Omental fat pad (tissue), 4 donors: ENCODE measurements around the gene MMP24OS. TPM values are rescaled to one million over a fixed set of nuclear protein-coding genes. Genes with fewer than 3 reads are reported as not detected.
"Not testable (repeated sequence)": the region's sequence is repeated elsewhere in the genome, so short reads cannot be mapped to it uniquely, and the experiment has no call there.

Experiments used
- ATAC-seq: fragments of 150-250 bp; one replicate; pipeline ENCODE4 v1.9.1; 2016; ENCODE audit warnings: mild to moderate bottlenecking, moderate library complexity; ENCODE audit not compliant: low FRiP score
- DNase-seq: peaks from one replicate; pipeline ENCODE4 v3.0.0-alpha.2; 2019; ENCODE audit warnings: low spot score
- total RNA-seq, 4 donors: library from RNA; depleted of rRNA; stranded (reverse); fragments of >200 nt; gene quantifications; one replicate each; pipeline ENCODE4 v1.1.0, GENCODE V29; 2016
- TF ChIP-seq, protein P1 (sequence below), 3 donors: fragments of 450-650 bp; IDR thresholded peaks; one replicate each; pipeline ENCODE4 v1.5.1; 2016 to 2017; ENCODE audit warnings: antibody characterized with exemption in 3 of 3, mild to moderate bottlenecking in 3 of 3, moderate library complexity in 2 of 3

MMP24OS gene
- total RNA-seq, 4 donors from 2014 or later: 12.8 to 35.6 (median 23.7) TPM

DNA sequence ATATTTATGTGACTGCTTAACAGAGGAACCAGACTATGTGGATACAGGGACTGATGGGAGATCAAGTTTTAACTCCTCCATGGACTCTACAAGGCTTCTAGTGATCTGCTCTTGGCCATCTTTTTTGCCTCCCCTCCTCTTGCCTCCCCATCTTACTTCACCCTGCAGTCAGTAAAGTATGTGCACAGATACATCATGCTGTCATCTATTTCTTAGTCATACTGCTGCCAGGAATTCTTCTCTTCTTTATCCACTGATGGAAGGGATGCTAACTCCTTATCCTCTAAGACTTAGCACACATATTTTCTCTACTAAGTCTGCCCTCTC, 41.9 kb upstream of the MMP24OS start:
- TF ChIP-seq, protein P1, sequence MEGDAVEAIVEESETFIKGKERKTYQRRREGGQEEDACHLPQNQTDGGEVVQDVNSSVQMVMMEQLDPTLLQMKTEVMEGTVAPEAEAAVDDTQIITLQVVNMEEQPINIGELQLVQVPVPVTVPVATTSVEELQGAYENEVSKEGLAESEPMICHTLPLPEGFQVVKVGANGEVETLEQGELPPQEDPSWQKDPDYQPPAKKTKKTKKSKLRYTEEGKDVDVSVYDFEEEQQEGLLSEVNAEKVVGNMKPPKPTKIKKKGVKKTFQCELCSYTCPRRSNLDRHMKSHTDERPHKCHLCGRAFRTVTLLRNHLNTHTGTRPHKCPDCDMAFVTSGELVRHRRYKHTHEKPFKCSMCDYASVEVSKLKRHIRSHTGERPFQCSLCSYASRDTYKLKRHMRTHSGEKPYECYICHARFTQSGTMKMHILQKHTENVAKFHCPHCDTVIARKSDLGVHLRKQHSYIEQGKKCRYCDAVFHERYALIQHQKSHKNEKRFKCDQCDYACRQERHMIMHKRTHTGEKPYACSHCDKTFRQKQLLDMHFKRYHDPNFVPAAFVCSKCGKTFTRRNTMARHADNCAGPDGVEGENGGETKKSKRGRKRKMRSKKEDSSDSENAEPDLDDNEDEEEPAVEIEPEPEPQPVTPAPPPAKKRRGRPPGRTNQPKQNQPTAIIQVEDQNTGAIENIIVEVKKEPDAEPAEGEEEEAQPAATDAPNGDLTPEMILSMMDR (IDR thresholded peaks at IDR 0.05): no peak
- DNase-seq (no peak), ATAC-seq (peak; percentile 56)

DNA sequence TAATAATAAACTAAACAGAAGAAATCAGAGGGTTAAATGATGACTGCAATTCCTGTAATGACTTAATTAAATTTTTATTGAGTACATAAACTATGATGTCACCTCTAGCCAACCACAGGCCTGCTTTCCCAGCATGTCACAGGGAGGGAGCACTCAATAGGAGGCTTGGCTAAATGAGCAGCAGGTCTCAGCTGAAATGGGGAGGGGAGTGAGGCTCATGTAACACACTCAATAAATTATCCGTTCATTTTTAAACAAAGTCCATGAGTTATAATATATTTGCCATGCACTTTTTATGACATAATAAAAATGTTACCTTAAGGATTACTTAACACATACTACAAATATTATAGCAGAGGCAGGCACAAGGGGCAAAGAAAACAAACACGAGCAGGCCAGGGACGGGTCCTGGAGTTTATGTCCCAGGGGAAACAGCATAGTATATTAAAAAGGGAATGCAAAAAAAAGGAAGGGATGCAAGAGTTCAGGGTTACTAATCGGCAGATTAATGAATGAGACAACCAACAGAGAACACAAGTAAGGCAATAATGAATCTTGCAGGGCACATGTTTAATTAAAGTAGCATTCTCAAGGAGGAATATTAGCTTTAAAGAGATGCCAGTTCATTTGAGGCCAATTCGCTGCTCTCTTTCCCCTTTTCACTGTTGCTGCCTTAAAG, 41.4 kb upstream of the MMP24OS start:
- DNase-seq (no peak), ATAC-seq (no peak)
- TF ChIP-seq, protein P1 (IDR thresholded peaks at IDR 0.05): no peak

DNA sequence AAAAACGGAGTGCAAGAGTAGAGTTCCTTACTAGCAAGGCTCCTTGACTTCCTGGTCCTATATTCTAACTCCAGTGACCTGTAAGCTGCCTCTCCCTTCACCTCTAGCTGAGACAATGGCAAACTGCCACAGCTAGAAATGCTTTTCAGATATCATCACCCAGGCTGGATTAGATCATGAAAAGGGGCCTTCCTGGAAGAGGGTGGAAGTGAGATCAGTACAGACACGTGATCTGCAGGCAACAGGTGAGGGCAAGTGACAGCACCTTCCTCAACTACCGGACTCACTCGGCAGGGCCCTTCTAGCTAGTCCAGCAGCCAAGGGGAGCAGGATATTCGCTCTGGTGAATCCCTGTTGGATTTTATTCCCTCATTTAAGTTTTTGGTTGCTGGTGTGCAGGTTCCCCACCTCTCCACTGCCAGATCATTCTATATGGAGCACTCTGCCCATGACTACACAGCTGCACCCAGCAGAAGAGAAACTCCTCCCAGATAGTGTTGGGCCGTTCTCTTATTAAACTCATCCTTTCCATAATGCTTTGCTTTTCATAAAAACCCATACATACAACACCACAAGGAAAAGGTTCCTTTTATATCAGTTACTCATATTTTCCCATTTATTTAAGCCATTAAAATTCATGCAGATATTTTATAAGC, 40.7 kb upstream of the MMP24OS start:
- DNase-seq (no peak), ATAC-seq (peak; percentile 81)
- TF ChIP-seq, protein P1 (IDR thresholded peaks at IDR 0.05): no peak

DNA sequence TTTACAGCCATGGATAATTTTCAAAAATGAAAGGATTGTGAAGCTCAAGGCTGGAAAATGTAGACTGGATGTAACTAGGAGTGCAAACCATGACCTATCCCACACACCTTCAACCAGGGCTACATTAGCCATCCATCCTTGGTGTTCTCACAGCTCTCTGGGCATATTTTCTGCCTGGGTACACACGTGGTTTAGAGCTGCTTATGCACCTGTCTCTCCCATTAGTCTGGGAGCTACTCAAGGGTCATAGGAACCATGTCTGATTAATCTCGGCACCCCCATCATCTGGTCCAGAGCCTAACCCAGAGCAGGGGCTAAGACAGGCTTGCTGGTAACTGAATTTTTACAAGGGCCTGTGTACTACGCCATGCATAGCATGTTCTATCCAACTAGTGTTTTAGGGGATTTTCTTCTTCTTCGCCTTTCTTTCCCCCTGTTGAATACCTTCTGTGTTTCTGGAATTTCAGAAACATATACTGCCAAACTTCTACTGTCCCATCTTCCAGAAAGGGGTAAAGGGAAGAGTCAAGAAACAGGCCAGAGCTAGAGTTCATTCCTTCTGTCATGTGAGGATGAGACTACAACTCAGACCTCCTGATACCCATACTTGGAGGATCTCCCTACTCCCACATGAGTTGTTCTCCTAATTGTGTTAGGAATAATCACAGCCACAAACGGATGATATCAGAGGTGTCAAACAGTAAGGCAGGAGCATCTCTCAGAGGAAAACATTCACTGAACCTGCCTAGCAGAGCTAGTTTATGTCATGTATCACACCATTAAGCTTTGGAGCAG, 39.7 kb upstream of the MMP24OS start:
- peak; percentile 22 for ATAC-seq
- TF ChIP-seq, protein P1 (IDR thresholded peaks at IDR 0.05): no peak
- no peak for DNase-seq

DNA sequence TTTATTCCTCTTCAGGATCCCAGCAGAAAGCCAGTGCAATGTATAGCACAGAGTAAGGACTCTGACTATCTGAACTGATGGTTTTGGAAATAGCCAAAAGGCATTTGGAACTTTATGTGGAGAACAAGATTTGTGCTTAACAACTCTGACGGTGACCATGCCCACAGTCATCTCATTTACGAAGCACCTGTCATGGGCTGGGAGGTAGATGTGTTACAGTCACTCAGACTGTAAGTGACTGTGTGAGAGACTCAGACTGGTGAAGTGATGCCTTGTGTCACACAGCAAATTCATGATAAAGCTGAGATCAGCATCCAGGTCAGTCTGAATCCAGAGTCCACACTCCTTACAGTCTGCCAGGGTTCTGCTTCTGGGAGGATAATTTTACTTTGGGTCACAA, 38.2 kb upstream of the MMP24OS start:
- DNase-seq (no peak), ATAC-seq (no peak)
- TF ChIP-seq, protein P1 (IDR thresholded peaks at IDR 0.05): no peak

DNA sequence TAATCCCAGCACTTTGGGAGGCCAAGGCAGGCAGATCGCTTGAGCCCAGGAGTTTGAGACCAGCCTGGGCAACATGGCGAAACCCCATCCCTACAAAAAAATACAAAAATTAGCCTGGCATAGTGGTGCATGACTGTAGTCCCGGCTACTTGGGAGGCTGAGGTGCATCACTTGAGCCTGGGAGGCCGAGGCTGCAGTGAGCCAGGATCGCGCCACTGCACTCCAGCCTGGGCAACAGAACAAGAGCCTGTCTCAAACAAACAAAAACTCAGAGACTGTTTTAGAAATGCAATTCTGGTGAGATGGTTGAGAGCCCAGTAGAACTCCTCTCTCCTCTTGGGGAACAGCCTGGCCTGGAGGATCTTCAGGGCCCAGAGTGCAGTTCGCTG, 37.7 kb upstream of the MMP24OS start:
- DNase-seq, ATAC-seq: not testable (repeated sequence)

DNA sequence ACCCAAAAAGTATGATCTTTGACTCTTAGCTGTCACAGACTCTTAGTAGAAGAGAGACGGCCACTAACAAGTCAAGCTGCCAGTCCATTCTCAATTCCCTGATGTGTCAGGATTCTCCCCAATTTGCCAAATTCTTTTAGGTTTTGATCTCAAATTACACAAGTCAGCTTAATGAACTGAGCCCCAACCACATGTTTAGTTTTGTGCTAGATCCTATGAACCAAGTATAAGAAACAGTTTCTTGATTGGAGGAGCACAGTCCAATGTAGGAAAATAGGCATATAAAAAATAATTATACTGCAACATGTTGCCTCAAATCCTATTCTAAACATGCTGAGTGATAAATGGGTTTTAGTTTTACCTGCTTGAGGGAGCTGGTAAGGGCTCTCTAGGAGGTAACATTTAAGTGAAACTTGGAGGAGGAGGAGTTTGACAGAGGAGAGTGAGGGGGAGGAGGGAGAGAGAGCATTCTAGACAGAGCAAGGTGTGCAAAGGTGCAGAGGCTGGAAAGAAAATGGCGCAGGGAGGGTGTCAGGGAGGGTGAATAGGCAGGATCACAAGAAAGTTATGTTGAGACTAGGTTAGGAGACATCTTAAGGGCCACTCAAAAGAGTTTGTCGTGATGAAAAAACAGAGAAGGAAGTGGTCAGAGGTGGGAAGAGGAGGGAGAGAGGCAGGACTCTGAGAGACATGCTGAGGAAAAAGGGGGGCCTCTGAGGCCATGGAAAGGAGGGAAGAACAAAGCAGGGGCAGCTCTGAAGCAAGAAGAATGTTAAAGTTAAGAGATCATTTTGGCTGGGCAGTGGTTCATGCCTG, 37.1 kb upstream of the MMP24OS start:
- DNase-seq: no peak
- ATAC-seq: no peak
- TF ChIP-seq, protein P1 (IDR thresholded peaks at IDR 0.05): no peak
